Esophagus muscularis mucosa (tissue), 4 donors: ENCODE data around the gene VPS39. TPM values are rescaled to one million over a fixed set of nuclear protein-coding genes. Genes with fewer than 3 reads are reported as not detected.

Experiments used
- DNase-seq: peaks from one replicate; pipeline ENCODE4 v3.0.0-alpha.2; 2017; ENCODE audit errors: extremely low spot score
- H3K27ac ChIP-seq, 4 donors: fragments of 200-600 bp; sonication (generic); replicated peaks in 1 of 4; 1 replicate in 3 of 4; 2 replicates in 1 of 4; pipeline ENCODE4 v1.5.1; 2016 to 2019; ENCODE audit warnings: mild to moderate bottlenecking in 1 of 4
- H3K27me3 ChIP-seq, 4 donors: fragments of 200-600 bp; sonication (generic); one replicate each; pipeline versions ENCODE4 v1.5.1 to v1.6.0; 2016 to 2019
- H3K36me3 ChIP-seq, 4 donors: fragments of 200-600 bp; sonication (generic); one replicate each; pipeline ENCODE4 v1.5.1; 2016 to 2019
- H3K4me1 ChIP-seq, 4 donors: fragments of 200-600 bp; sonication (generic); one replicate each; pipeline ENCODE4 v1.5.1; 2016 to 2019
- H3K4me3 ChIP-seq, 4 donors: fragments of 200-600 bp; sonication (generic); 1 replicate in 2 of 4; 2 replicates in 2 of 4; pipeline ENCODE4 v1.5.1; 2016 to 2019; ENCODE audit warnings: mild to moderate bottlenecking in 4 of 4, moderate library complexity in 1 of 4
- H3K9me3 ChIP-seq, 4 donors: fragments of 200-600 bp; sonication (generic); 1 replicate in 3 of 4; 2 replicates in 1 of 4; pipeline ENCODE4 v1.5.1; 2016 to 2019
- EP300 ChIP-seq: sonication (generic); formaldehyde crosslinking; IDR thresholded peaks from one replicate; pipeline ENCODE4 v1.6.1; 2017; ENCODE audit warnings: antibody characterized with exemption
- POLR2A ChIP-seq: fragments of 450-650 bp; IDR thresholded peaks from one replicate; pipeline ENCODE4 v1.6.1; 2017; ENCODE audit warnings: antibody characterized with exemption, moderate library complexity, mild to moderate bottlenecking, low read depth
- POLR2AphosphoS5 ChIP-seq, 2 donors: sonication (generic); formaldehyde crosslinking; IDR thresholded peaks; one replicate each; pipeline ENCODE4 v1.6.1; 2017; ENCODE audit warnings: antibody characterized with exemption in 2 of 2
- WGBS: methylation state at CpG from one replicate; pipeline ENCODE4 v1.1.5; 2018; 5-methylcytosine and 5-hydroxymethylcytosine counted together
- intact Hi-C: fragments of 100-400 bp; cut with DNase I; formaldehyde crosslinking; loops from one replicate; pipeline ENCODE4 v1.15.1; 2023
- total RNA-seq, 4 donors: library from RNA; depleted of rRNA; stranded (reverse); fragments of >200 nt; gene quantifications; one replicate each; pipeline versions ENCODE4 v1.1.0 to v1.2.1, GENCODE V29; 2016
- TF ChIP-seq, protein P1 (sequence below), 3 experiments: fragments of 200-600 bp in 2 of 3; fragments of 450-650 bp in 1 of 3; sonication (generic) in 2 of 3; IDR thresholded peaks; one replicate each; pipeline ENCODE4 v1.5.1; 2017 to 2019; ENCODE audit warnings: antibody characterized with exemption in 3 of 3, mild to moderate bottlenecking in 2 of 3, moderate library complexity in 1 of 3

The VPS39 gene
- total RNA-seq, 4 donors from 2014 or later: 50.8 to 83.5 (median 56.2) TPM

DNA sequence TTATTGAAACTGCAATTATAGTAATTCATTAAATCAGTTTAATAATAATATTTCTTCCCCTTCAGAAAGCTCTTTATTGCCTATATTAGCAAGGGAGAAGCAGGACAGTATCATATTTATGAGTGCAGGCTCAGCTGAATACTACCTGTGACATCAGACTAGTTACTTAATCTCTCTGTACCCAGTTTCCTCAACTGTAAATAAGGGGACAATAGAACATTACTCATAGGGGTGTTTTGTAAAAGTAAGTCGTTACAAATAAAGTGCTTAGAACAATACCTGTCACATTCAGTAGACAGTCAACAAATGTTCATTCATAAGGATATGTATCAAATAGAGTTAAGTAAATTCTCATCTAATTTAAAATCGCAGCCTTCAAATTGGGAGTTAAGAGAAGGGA, 12.1 kb upstream of the VPS39 start:
- intact Hi-C loops: no loop called here
- Histone ChIP-seq H3K4me1 (no peaks in the 10 kb centered on the region), H3K27ac (no peak overlapping the region), H3K27me3 (no peaks in the 10 kb centered on the region), H3K4me3 (no peak overlapping the region), H3K36me3 (peaks cover 35 to 98% (median 70%) of the 10 kb centered on the region in 4 donors), H3K9me3 (no peaks in the 10 kb centered on the region)
- no peak for DNase-seq
- TF ChIP-seq, protein P1, sequence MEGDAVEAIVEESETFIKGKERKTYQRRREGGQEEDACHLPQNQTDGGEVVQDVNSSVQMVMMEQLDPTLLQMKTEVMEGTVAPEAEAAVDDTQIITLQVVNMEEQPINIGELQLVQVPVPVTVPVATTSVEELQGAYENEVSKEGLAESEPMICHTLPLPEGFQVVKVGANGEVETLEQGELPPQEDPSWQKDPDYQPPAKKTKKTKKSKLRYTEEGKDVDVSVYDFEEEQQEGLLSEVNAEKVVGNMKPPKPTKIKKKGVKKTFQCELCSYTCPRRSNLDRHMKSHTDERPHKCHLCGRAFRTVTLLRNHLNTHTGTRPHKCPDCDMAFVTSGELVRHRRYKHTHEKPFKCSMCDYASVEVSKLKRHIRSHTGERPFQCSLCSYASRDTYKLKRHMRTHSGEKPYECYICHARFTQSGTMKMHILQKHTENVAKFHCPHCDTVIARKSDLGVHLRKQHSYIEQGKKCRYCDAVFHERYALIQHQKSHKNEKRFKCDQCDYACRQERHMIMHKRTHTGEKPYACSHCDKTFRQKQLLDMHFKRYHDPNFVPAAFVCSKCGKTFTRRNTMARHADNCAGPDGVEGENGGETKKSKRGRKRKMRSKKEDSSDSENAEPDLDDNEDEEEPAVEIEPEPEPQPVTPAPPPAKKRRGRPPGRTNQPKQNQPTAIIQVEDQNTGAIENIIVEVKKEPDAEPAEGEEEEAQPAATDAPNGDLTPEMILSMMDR (IDR thresholded peaks at IDR 0.05): no peak
- no peak for TF ChIP-seq POLR2A
- no peak for TF ChIP-seq EP300
- TF ChIP-seq POLR2AphosphoS5 (IDR thresholded peaks at IDR 0.05): no peak
- 48% methylated on average over 2 of the region's 2 CpGs for WGBS

DNA sequence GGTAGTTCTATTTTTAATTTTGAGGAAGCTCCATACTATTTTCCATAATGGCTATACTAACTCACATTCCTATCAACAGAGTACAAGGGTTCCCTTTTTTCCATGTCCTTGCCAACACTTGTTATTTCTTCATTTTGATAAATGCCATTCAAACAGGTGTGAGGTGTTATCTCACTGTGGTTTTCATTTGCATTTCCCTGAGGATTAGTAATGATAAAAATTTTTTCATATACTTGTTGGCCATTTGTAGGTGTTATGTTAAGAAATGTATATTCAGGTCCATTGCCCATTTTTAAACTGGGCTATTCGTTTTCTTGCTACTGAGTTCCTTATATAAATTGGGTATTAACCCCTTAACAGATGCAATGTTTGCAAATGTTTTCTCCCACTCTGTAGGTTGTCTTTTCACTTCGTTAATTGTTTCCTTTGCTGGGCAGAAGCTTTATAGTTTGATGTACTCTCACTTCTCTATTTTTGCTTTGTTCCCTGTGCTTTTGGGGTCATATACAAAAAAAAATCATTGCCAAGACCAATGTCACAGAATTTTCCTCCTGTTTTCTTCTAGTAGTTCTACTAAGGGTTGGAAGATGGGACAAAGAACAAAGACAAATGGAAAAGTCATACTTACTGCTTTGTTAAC, 11.0 kb upstream of the VPS39 start:
- no peak overlapping the region for H3K27ac ChIP-seq
- H3K4me1 ChIP-seq: no peaks in the 10 kb centered on the region
- H3K9me3 ChIP-seq: no peaks in the 10 kb centered on the region
- 8% methylated on average over 2 of the region's 2 CpGs for WGBS
- intact Hi-C loops: loop anchor here (10.0 kb wide), 1 partner anchor 46 kb away; no protein-coding TSS in a partner anchor
- TF ChIP-seq POLR2A (no peak), EP300 (no peak), POLR2AphosphoS5 (IDR thresholded peaks at IDR 0.05) (no peak)
- TF ChIP-seq, protein P1 (IDR thresholded peaks at IDR 0.05): no peak
- no peak overlapping the region for H3K4me3 ChIP-seq
- H3K27me3 ChIP-seq: no peaks in the 10 kb centered on the region
- H3K36me3 ChIP-seq: peaks cover 35 to 92% (median 63%) of the 10 kb centered on the region in 4 donors
- DNase-seq: no peak

DNA sequence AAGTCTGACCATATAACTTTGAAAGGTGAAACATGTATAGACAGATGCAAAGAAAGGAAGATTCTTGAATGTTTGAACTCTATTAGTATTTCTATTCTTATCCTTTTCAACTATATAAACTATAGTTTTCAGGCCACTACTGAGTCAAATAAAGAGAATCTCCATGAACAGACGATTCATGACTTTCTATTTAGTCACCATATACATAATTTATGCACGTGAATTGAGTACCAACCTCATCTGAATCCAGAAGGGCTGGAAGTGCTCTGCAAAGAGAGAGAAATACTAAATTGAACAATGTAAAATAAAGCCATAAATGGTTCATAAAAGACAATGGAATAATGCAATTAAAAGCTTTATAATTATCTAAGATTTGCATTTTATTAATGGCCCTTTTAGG, 9.5 kb upstream of the VPS39 start:
- H3K27ac ChIP-seq: no peak overlapping the region
- H3K9me3 ChIP-seq: no peaks in the 10 kb centered on the region
- DNase-seq: no peak
- no peak overlapping the region for H3K4me3 ChIP-seq
- peaks cover 28 to 88% (median 62%) of the 10 kb centered on the region in 4 donors for H3K36me3 ChIP-seq
- intact Hi-C loops: loop anchor here (10.0 kb wide), 1 partner anchor 47 kb away; no protein-coding TSS in a partner anchor
- no peaks in the 10 kb centered on the region for H3K4me1 ChIP-seq
- no peaks in the 10 kb centered on the region for H3K27me3 ChIP-seq
- TF ChIP-seq EP300 (no peak), POLR2AphosphoS5 (IDR thresholded peaks at IDR 0.05) (no peak)
- TF ChIP-seq, protein P1 (IDR thresholded peaks at IDR 0.05): no peak
- 89% methylated on average over 2 of the region's 2 CpGs for WGBS

DNA sequence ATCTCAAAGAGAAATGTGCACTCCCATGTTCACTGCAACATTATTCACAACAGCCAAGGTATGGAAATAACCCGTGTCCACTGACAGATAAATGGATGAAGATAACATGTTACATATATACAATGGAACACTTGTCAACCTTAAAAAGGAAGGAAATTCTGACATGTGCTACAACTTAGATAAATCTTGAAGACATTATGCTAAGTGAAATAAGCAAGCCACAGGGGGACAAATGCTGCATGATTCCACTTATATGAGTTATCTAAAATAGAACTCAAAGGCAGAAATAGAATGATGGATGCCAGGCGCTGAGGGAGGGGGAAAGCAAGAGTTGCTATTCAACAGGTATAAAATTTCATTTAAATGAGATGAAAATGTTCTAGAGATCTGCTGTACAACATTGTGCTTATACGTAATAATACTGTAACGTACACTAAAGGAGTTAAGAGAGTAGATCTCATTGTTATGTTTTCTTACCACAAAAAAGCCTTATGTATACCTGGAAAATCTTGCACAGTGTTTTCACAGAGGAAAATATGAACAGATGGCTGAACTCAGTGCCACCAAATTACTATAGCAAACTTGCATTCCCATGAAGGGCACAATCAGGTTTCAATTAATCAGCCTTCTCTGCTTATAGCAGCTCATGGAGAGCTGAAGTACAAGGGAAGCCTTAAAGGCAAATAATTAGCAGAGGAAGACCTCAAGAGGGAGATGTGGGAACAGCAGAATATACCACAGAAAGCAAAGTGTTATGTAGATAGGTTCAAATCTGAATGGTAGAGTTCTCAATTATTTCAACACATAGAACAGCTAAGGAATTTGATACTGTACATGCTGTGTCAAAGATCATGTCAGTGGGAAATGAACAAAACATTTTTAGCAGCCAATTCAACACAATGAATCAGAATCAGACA, 8.1 kb upstream of the VPS39 start:
- Histone ChIP-seq H3K9me3 (no peaks in the 10 kb centered on the region), H3K4me1 (no peaks in the 10 kb centered on the region), H3K4me3 (no peak overlapping the region), H3K36me3 (peaks cover 35 to 89% (median 63%) of the 10 kb centered on the region in 4 donors), H3K27ac (no peak overlapping the region), H3K27me3 (no peaks in the 10 kb centered on the region)
- TF ChIP-seq, protein P1 (IDR thresholded peaks at IDR 0.05): no peak
- TF ChIP-seq POLR2A: no peak
- no peak for TF ChIP-seq EP300
- no peak for TF ChIP-seq POLR2AphosphoS5 (IDR thresholded peaks at IDR 0.05)
- intact Hi-C loops: loop anchor here (10.0 kb wide), 1 partner anchor 49 kb away; no protein-coding TSS in a partner anchor
- WGBS: 84% methylated on average over 4 of the region's 4 CpGs
- no peak for DNase-seq
